DND-41 (cell line): Measurements from ENCODE around the gene ESR1.

Source experiments
- ATAC-seq: fragments of 200-7000 bp; cut with Tn5 transposase; 3 replicates; pipeline ENCODE4 v1.9.1; 2021; ENCODE audit warnings: low read depth; ENCODE audit not compliant: insufficient read depth
- DNase-seq: peaks from one replicate; pipeline ENCODE4 v3.0.0-alpha.2; 2020
- H2AFZ ChIP-seq: 2 replicates; pipeline ENCODE4 v1.6.0; 2012; ENCODE audit warnings: low read depth, low read length
- H3K27ac ChIP-seq: 2 replicates; pipeline ENCODE4 v1.5.1; 2012; ENCODE audit warnings: low read length, inconsistent platforms
- H3K27me3 ChIP-seq: fragments of 200-600 bp; sonication (generic); 2 replicates; pipeline ENCODE4 v1.6.0; 2012; ENCODE audit warnings: low read length, mild to moderate bottlenecking, inconsistent platforms; ENCODE audit not compliant: insufficient read depth, poor library complexity
- H3K36me3 ChIP-seq: 2 replicates; pipeline ENCODE4 v1.5.1; 2012; ENCODE audit warnings: low read length, inconsistent platforms; ENCODE audit not compliant: insufficient read depth
- H3K4me1 ChIP-seq: 2 replicates; pipeline ENCODE4 v1.5.1; 2012; ENCODE audit warnings: mild to moderate bottlenecking, low read length; ENCODE audit not compliant: insufficient read depth
- H3K4me2 ChIP-seq: 2 replicates; pipeline ENCODE4 v1.6.0; 2012; ENCODE audit warnings: mild to moderate bottlenecking, moderate library complexity, low read length, inconsistent platforms; ENCODE audit not compliant: insufficient read depth
- H3K4me3 ChIP-seq, 2 experiments: fragments of 200-600 bp in 1 of 2; shearing (Covaris generic) in 1 of 2; 2 replicates each; pipeline ENCODE4 v1.5.1; 2012 to 2016; ENCODE audit warnings: inconsistent platforms in 2 of 2, low read length in 2 of 2, mild to moderate bottlenecking in 2 of 2, low read depth in 1 of 2, moderate library complexity in 1 of 2
- H3K79me2 ChIP-seq: 2 replicates; pipeline ENCODE4 v1.6.0; 2012; ENCODE audit warnings: low read length, inconsistent platforms; ENCODE audit not compliant: insufficient read depth
- H3K9ac ChIP-seq: 2 replicates; pipeline ENCODE4 v1.6.0; 2012; ENCODE audit warnings: low read depth, mild to moderate bottlenecking, inconsistent platforms, low read length, moderate library complexity
- H3K9me3 ChIP-seq: 2 replicates; pipeline ENCODE4 v1.5.1; 2012; ENCODE audit warnings: low read length, moderate library complexity, mild to moderate bottlenecking, inconsistent platforms; ENCODE audit not compliant: insufficient read depth, severe bottlenecking
- H4K20me1 ChIP-seq: 2 replicates; pipeline ENCODE4 v1.6.0; 2012; ENCODE audit warnings: low read length; ENCODE audit not compliant: insufficient read depth
- CTCF ChIP-seq: IDR thresholded peaks from 2 replicates; pipeline ENCODE4 v1.5.1; 2012; ENCODE audit warnings: borderline replicate concordance, low read length, moderate library complexity, mild to moderate bottlenecking; ENCODE audit not compliant: poor library complexity, severe bottlenecking; ENCODE audit errors: extremely low read depth
- EZH2 ChIP-seq: IDR thresholded peaks from 3 replicates; pipeline ENCODE4 v1.6.1; 2012; ENCODE audit warnings: borderline replicate concordance, low read depth, mild to moderate bottlenecking, moderate library complexity, low read length, inconsistent platforms; ENCODE audit not compliant: severe bottlenecking

The ESR1 gene

GRCh38 chr6:151826517-151827142, 19.1 kb downstream of the ESR1 start:
- H3K27ac ChIP-seq = no peak overlapping the region
- no peak overlapping the region for H3K4me3 ChIP-seq
- no peaks in the 10 kb centered on the region for H4K20me1 ChIP-seq
- no peak for TF ChIP-seq EZH2
- no peak for TF ChIP-seq CTCF
- H3K4me2 ChIP-seq = no peak overlapping the region
- H3K4me1 ChIP-seq = no peaks in the 10 kb centered on the region
- no peak overlapping the region for H2AFZ ChIP-seq
- DNase-seq (no peak), ATAC-seq (no peak)
- H3K9me3 ChIP-seq = no peaks in the 10 kb centered on the region
- H3K27me3 ChIP-seq = no peaks in the 10 kb centered on the region
- H3K36me3 ChIP-seq = no peaks in the 10 kb centered on the region
- H3K9ac ChIP-seq = no peak overlapping the region
- no peaks in the 10 kb centered on the region for H3K79me2 ChIP-seq

GRCh38 chr6:151832710-151833109, 25.2 kb downstream of the ESR1 start:
- no peaks in the 10 kb centered on the region for H3K27me3 ChIP-seq
- no peak overlapping the region for H3K27ac ChIP-seq
- H4K20me1 ChIP-seq = no peaks in the 10 kb centered on the region
- no peak overlapping the region for H2AFZ ChIP-seq
- H3K4me1 ChIP-seq = no peaks in the 10 kb centered on the region
- H3K4me2 ChIP-seq = no peak overlapping the region
- no peak for TF ChIP-seq CTCF
- no peak for TF ChIP-seq EZH2
- H3K9me3 ChIP-seq = no peaks in the 10 kb centered on the region
- no peak overlapping the region for H3K4me3 ChIP-seq
- ATAC-seq = no peak
- H3K36me3 ChIP-seq = no peaks in the 10 kb centered on the region
- no peaks in the 10 kb centered on the region for H3K79me2 ChIP-seq
- H3K9ac ChIP-seq = no peak overlapping the region
- DNase-seq = no peak

- Histone ChIP-seq H3K27me3 (no peaks in the 10 kb centered on the region), H2AFZ (no peak overlapping the region), H3K4me3 (no peak overlapping the region), H3K27ac (no peak overlapping the region), H3K4me2 (no peak overlapping the region), H4K20me1 (no peaks in the 10 kb centered on the region), H3K4me1 (no peaks in the 10 kb centered on the region), H3K36me3 (no peaks in the 10 kb centered on the region), H3K79me2 (no peaks in the 10 kb centered on the region), H3K9ac (no peak overlapping the region), H3K9me3 (no peaks in the 10 kb centered on the region)
- DNase-seq (no peak), ATAC-seq (no peak)
- TF ChIP-seq EZH2 = no peak
- no peak for TF ChIP-seq CTCF
These were observed 27.9 kb downstream of the ESR1 start for GRCh38 chr6:151835396-151835795.

GRCh38 chr6:151837223-151837622, 29.7 kb downstream of the ESR1 start:
- H3K9ac ChIP-seq = no peak overlapping the region
- H3K27me3 ChIP-seq = no peaks in the 10 kb centered on the region
- ATAC-seq (no peak), DNase-seq (no peak)
- no peaks in the 10 kb centered on the region for H3K9me3 ChIP-seq
- H3K4me3 ChIP-seq = no peak overlapping the region
- H3K4me1 ChIP-seq = no peaks in the 10 kb centered on the region
- no peak for TF ChIP-seq CTCF
- no peak for TF ChIP-seq EZH2
- H3K27ac ChIP-seq = no peak overlapping the region
- H3K36me3 ChIP-seq = no peaks in the 10 kb centered on the region
- no peak overlapping the region for H3K4me2 ChIP-seq
- H3K79me2 ChIP-seq = no peaks in the 10 kb centered on the region
- H2AFZ ChIP-seq = no peak overlapping the region
- no peaks in the 10 kb centered on the region for H4K20me1 ChIP-seq
